Erythroblast (primary cell): Measurements from ENCODE around the gene NKX2-3.

ENCODE experiments used
- GATA1 ChIP-seq: IDR thresholded peaks from 2 replicates; pipeline ENCODE4 v1.6.1; 2011; ENCODE audit warnings: low read depth, mild to moderate bottlenecking, control low read depth, low read length, moderate library complexity
- POLR2A ChIP-seq: IDR thresholded peaks from 2 replicates; pipeline ENCODE4 v1.6.1; 2011; ENCODE audit warnings: mild to moderate bottlenecking, low read length

GRCh38 chr10:99531026-99531695 is 1.6 kb upstream of the NKX2-3 start:
- TF ChIP-seq POLR2A (no peak), GATA1 (no peak)
